IMR-90 (cell line): Measurements from ENCODE around the gene VPS8. TPM values are rescaled to one million over a fixed set of nuclear protein-coding genes. Genes with fewer than 3 reads are reported as not detected.

Experiments used
- ATAC-seq: fragments of 200-7000 bp; cut with Tn5 transposase; 2 replicates; pipeline ENCODE4 v1.9.1; 2020; ENCODE audit warnings: low read depth, mild to moderate bottlenecking, moderate library complexity
- BruUV-seq: library from RNA; stranded (reverse); fragments of 400-500 nt; replicated peaks from 2 replicates; lab custom pipeline; 2021; lab: Mats Ljungman, UMichigan
- CTCF ChIA-PET: fragments of 300-600 bp; formaldehyde crosslinking; extraction: SDS; loops from one replicate; lab custom pipeline; 2021; ENCODE audit warnings: antibody characterized with exemption; lab: Yijun Ruan, JAX
- POLR2A ChIA-PET: fragments of 300-600 bp; sonication (Branson Sonifier 250); formaldehyde crosslinking; loops from one replicate; lab custom pipeline; 2022; ENCODE audit warnings: antibody characterized with exemption; ENCODE audit not compliant: unreplicated experiment; lab: Charles Lee
- DNase-seq: peaks from one replicate; pipeline ENCODE4 v3.0.0; 2013
- H2AFZ ChIP-seq: replicated peaks from 2 replicates; pipeline ENCODE3; 2013; ENCODE audit warnings: low read length, mild to moderate bottlenecking; ENCODE audit not compliant: poor library complexity
- H2AK5ac ChIP-seq: 2 replicates; pipeline ENCODE4 v1.6.1; 2013; ENCODE audit warnings: low read depth, low read length, inconsistent platforms
- H2AK9ac ChIP-seq: replicated peaks from 2 replicates; pipeline ENCODE3; 2013; ENCODE audit warnings: mild to moderate bottlenecking, low read depth, low read length, moderate library complexity; ENCODE audit not compliant: poor library complexity
- H2BK120ac ChIP-seq: 2 replicates; pipeline ENCODE4 v1.6.1; 2013; ENCODE audit warnings: low read depth, low read length, inconsistent platforms
- H2BK15ac ChIP-seq: 3 replicates; pipeline ENCODE4 v1.6.1; 2013; ENCODE audit warnings: low read depth, low read length, inconsistent platforms
- H2BK20ac ChIP-seq: 2 replicates; pipeline ENCODE4 v1.6.1; 2013; ENCODE audit warnings: low read depth, mild to moderate bottlenecking, inconsistent platforms, low read length, moderate library complexity
- H2BK5ac ChIP-seq: 2 replicates; pipeline ENCODE4 v1.6.1; 2013; ENCODE audit warnings: mild to moderate bottlenecking, low read depth, low read length, inconsistent platforms; ENCODE audit not compliant: poor library complexity, severe bottlenecking
- H3K14ac ChIP-seq: replicated peaks from 2 replicates; pipeline ENCODE4 v1.6.1; 2013; ENCODE audit warnings: low read depth, low read length, inconsistent platforms
- H3K18ac ChIP-seq: 2 replicates; pipeline ENCODE4 v1.6.1; 2013; ENCODE audit warnings: low read depth, low read length, control low read depth
- H3K23ac ChIP-seq: 2 replicates; pipeline ENCODE4 v1.6.1; 2013; ENCODE audit warnings: low read depth, low read length, inconsistent platforms
- H3K27ac ChIP-seq: 2 replicates; pipeline ENCODE4 v1.5.1; 2013; ENCODE audit warnings: mild to moderate bottlenecking, control low read depth, low read length; ENCODE audit not compliant: insufficient read depth
- H3K27me3 ChIP-seq: 2 replicates; pipeline ENCODE4 v1.6.1; 2013; ENCODE audit warnings: low read length; ENCODE audit not compliant: control insufficient read depth, insufficient read depth
- H3K36me3 ChIP-seq: 2 replicates; pipeline ENCODE4 v1.6.1; 2013; ENCODE audit warnings: low read length, mixed read lengths; ENCODE audit not compliant: control insufficient read depth, insufficient read depth
- H3K4ac ChIP-seq: 2 replicates; pipeline ENCODE4 v1.6.1; 2013; ENCODE audit warnings: low read depth, low read length, inconsistent platforms
- H3K4me1 ChIP-seq: 2 replicates; pipeline ENCODE4 v1.6.1; 2013; ENCODE audit warnings: low read length, mixed read lengths; ENCODE audit not compliant: control insufficient read depth, insufficient read depth
- H3K4me2 ChIP-seq: 2 replicates; pipeline ENCODE4 v1.6.1; 2013; ENCODE audit warnings: low read depth, mild to moderate bottlenecking, control low read depth, low read length, moderate library complexity
- H3K4me3 ChIP-seq: 2 replicates; pipeline ENCODE4 v1.5.1; 2013; ENCODE audit warnings: low read depth, mild to moderate bottlenecking, control low read depth, low read length, moderate library complexity; ENCODE audit not compliant: insufficient read depth
- H3K56ac ChIP-seq: 2 replicates; pipeline ENCODE4 v1.6.1; 2013; ENCODE audit warnings: low read length, inconsistent platforms; ENCODE audit not compliant: insufficient read depth; ENCODE audit errors: extremely low read depth
- H3K79me1 ChIP-seq, 2 experiments: 2 replicates each; pipeline ENCODE4 v1.6.1; 2013; ENCODE audit warnings: low read length in 2 of 2, inconsistent platforms in 1 of 2, low read depth in 1 of 2
- H3K9ac ChIP-seq: 2 replicates; pipeline ENCODE4 v1.6.1; 2013; ENCODE audit warnings: low read depth, low read length, control low read depth
- H3K9me1 ChIP-seq: 2 replicates; pipeline ENCODE4 v1.6.1; 2013; ENCODE audit warnings: low read length, inconsistent platforms; ENCODE audit not compliant: insufficient read depth
- H3K9me3 ChIP-seq: 2 replicates; pipeline ENCODE4 v1.6.1; 2013; ENCODE audit warnings: low read length; ENCODE audit not compliant: control insufficient read depth, insufficient read depth
- H4K20me1 ChIP-seq: 2 replicates; pipeline ENCODE4 v1.6.1; 2013; ENCODE audit warnings: low read length, inconsistent platforms; ENCODE audit not compliant: insufficient read depth
- H4K5ac ChIP-seq: 2 replicates; pipeline ENCODE4 v1.6.1; 2013; ENCODE audit warnings: mild to moderate bottlenecking, low read depth, low read length, control low read depth
- H4K8ac ChIP-seq, 2 experiments: 2 replicates each; pipeline ENCODE4 v1.6.1; 2013; ENCODE audit warnings: low read depth in 2 of 2, low read length in 2 of 2, control low read depth in 1 of 2, inconsistent platforms in 1 of 2
- H4K91ac ChIP-seq: 2 replicates; pipeline ENCODE4 v1.6.1; 2013; ENCODE audit warnings: low read depth, low read length, inconsistent platforms; ENCODE audit not compliant: insufficient read depth
- BHLHE40 ChIP-seq: fragments of 150-350 bp; IDR thresholded peaks from 2 replicates; pipeline ENCODE4 v1.6.1; 2016; ENCODE audit warnings: mild to moderate bottlenecking, low read depth, low read length
- CEBPB ChIP-seq: IDR thresholded peaks from 2 replicates; pipeline ENCODE4 v1.6.1; 2012; ENCODE audit warnings: low read depth, low read length, improper control_type of control experiment
- CHD1 ChIP-seq: IDR thresholded peaks from 2 replicates; pipeline ENCODE4 v1.6.1; 2012; ENCODE audit warnings: low read depth, low read length, improper control_type of control experiment
- CTCF ChIP-seq: conservative IDR thresholded peaks from 2 replicates; pipeline ENCODE4 v1.5.1; 2012; ENCODE audit warnings: mild to moderate bottlenecking, low read depth, low read length, improper control_type of control experiment
- ELK1 ChIP-seq: fragments of 150-350 bp; IDR thresholded peaks from 2 replicates; pipeline ENCODE4 v1.6.1; 2016; ENCODE audit warnings: low read depth, mild to moderate bottlenecking, low read length, moderate library complexity, borderline replicate concordance
- FOS ChIP-seq: fragments of 150-350 bp; IDR thresholded peaks from 2 replicates; pipeline ENCODE4 v1.6.1; 2016; ENCODE audit warnings: low read depth, low read length
- MAFK ChIP-seq: IDR thresholded peaks from 2 replicates; pipeline ENCODE4 v1.6.1; 2012; ENCODE audit warnings: low read depth, low read length, improper control_type of control experiment
- MAZ ChIP-seq: IDR thresholded peaks from 2 replicates; pipeline ENCODE4 v1.6.1; 2012; ENCODE audit warnings: low read depth, mild to moderate bottlenecking, low read length, improper control_type of control experiment, moderate library complexity, borderline replicate concordance
- MXI1 ChIP-seq: IDR thresholded peaks from 2 replicates; pipeline ENCODE4 v1.6.1; 2012; ENCODE audit warnings: low read depth, mild to moderate bottlenecking, low read length, moderate library complexity, borderline replicate concordance
- NFE2L2 ChIP-seq: fragments of 150-350 bp; IDR thresholded peaks from 2 replicates; pipeline ENCODE4 v1.6.1; 2016; ENCODE audit warnings: low read depth, mild to moderate bottlenecking, low read length
- POLR2A ChIP-seq: IDR thresholded peaks from 2 replicates; pipeline ENCODE4 v1.6.1; 2012; ENCODE audit warnings: mild to moderate bottlenecking, low read depth, low read length
- RAD21 ChIP-seq: IDR thresholded peaks from 2 replicates; pipeline ENCODE4 v1.6.1; 2012; ENCODE audit warnings: low read length, improper control_type of control experiment
- RCOR1 ChIP-seq: IDR thresholded peaks from 2 replicates; pipeline ENCODE4 v1.6.1; 2012; ENCODE audit warnings: mild to moderate bottlenecking, low read length, improper control_type of control experiment; ENCODE audit not compliant: insufficient replicate concordance
- RFX5 ChIP-seq: IDR thresholded peaks from 2 replicates; pipeline ENCODE4 v1.8.0; 2012; ENCODE audit warnings: low read depth, mild to moderate bottlenecking, low read length, moderate library complexity
- SMC3 ChIP-seq: fragments of 150-350 bp; IDR thresholded peaks from 2 replicates; pipeline ENCODE4 v1.6.1; 2016; ENCODE audit warnings: low read depth, mild to moderate bottlenecking, antibody characterized with exemption, low read length, moderate library complexity
- whole genome bisulfite sequencing, 2 experiments: methylation state at CpG; one replicate each; pipeline versions ENCODE4 v1.1.5 to v1.1.7; 2013; ENCODE audit warnings: missing lambda C conversion rate in 2 of 2; ENCODE audit not compliant: insufficient read length in 1 of 2; ENCODE audit errors: extremely low coverage in 2 of 2; 5-methylcytosine and 5-hydroxymethylcytosine counted together
- dilution Hi-C: fragments of 300-500 bp; cut with HindIII; formaldehyde crosslinking; loops from one replicate; pipeline ENCODE4 v1.14.3; 2018; ENCODE audit warnings: low sequenced_read_pairs; ENCODE audit not compliant: unreplicated experiment
- in situ Hi-C: fragments of 300-500 bp; cut with MboI; formaldehyde crosslinking; loops from 3 replicates; pipeline ENCODE4 v1.14.3; 2019; ENCODE audit warnings: low sequenced_read_pairs, inconsistent platforms, mixed read lengths
- intact Hi-C: fragments of 100-400 bp; cut with micrococcal nuclease; formaldehyde crosslinking; loops from 2 replicates; pipeline ENCODE4 v1.10.0; 2022
- polyA plus RNA-seq, 3 experiments: library from polyadenylated mRNA; depleted of rRNA; stranded (reverse); fragments of >200 nt; gene quantifications; 2 replicates each; pipeline ENCODE4 v1.2.3, GENCODE V29; 2012; ENCODE audit warnings: low replicate concordance in 1 of 3
- total RNA-seq: library from RNA; depleted of rRNA; stranded (reverse); fragments of >200 nt; gene quantifications from 2 replicates; pipeline ENCODE4 v1.2.3, GENCODE V29; 2012
- TF ChIP-seq, protein P1 (sequence below): fragments of 150-350 bp; IDR thresholded peaks from 2 replicates; pipeline ENCODE4 v1.6.1; 2017; ENCODE audit warnings: mild to moderate bottlenecking, antibody characterized with exemption, low read length, low read depth

The VPS8 gene
- total and polyA plus RNA-seq, 2 of the 4 experiments (the other 2 are of a cell fraction), result 14.0 to 56.1 TPM

DNA sequence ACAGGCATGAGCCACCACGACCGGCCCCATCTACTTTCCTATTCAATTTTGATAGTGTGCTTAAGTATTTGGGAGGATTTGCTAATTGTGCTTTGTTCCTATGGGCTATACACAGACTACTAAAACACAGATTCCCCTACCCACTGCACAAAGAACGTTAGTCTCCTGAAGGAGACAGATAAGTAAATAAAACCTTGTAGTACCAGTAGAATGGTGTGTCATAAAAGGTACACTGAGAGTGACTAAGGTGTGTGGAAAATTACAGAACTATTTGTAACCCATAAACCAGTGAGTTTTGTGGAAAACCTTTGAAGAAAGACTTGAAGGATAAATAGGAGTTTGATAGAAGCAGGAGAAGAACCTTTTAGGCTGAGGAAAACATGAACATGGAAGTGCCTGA, 158.2 kb downstream of the VPS8 start:
- Histone ChIP-seq H3K4me3 (no peak overlapping the region), H3K14ac (no peak overlapping the region), H3K9me3 (no peaks in the 10 kb centered on the region), H3K4me2 (no peak overlapping the region), H3K27me3 (no peaks in the 10 kb centered on the region), H3K36me3 (peaks cover 10% of the 10 kb centered on the region), H3K79me1 (no peaks in the 10 kb centered on the region), H3K4me1 (no peaks in the 10 kb centered on the region), H4K8ac (no peak overlapping the region), H2AFZ (no peak overlapping the region), H4K20me1 (no peaks in the 10 kb centered on the region), H2BK15ac (no peak overlapping the region), H3K4ac (no peak overlapping the region), H2AK9ac (no peak overlapping the region), H3K56ac (no peak overlapping the region), H2BK120ac (no peak overlapping the region), H2AK5ac (no peak overlapping the region), H3K23ac (no peak overlapping the region), H4K5ac (no peak overlapping the region), H4K91ac (no peak overlapping the region), H3K18ac (no peak overlapping the region), H2BK20ac (no peak overlapping the region), H3K9me1 (peaks cover 8% of the 10 kb centered on the region; the same call in 1 of the 2 replicates), H3K27ac (no peak overlapping the region), H3K9ac (no peak overlapping the region), H2BK5ac (no peak overlapping the region)
- no CpG with 5 or more reads among the region's 3 CpGs for WGBS, 2 experiments
- dilution Hi-C loops (no loop called here), intact Hi-C loops (no loop called here), in situ Hi-C loops (no loop called here)
- TF ChIP-seq CTCF (no peak), RAD21 (no peak), CHD1 (no peak), FOS (no peak), NFE2L2 (no peak), CEBPB (no peak), SMC3 (no peak), ELK1 (no peak), POLR2A (no peak), RFX5 (no peak), RCOR1 (no peak), BHLHE40 (no peak), MXI1 (no peak), MAFK (no peak), MAZ (no peak)
- TF ChIP-seq, protein P1, sequence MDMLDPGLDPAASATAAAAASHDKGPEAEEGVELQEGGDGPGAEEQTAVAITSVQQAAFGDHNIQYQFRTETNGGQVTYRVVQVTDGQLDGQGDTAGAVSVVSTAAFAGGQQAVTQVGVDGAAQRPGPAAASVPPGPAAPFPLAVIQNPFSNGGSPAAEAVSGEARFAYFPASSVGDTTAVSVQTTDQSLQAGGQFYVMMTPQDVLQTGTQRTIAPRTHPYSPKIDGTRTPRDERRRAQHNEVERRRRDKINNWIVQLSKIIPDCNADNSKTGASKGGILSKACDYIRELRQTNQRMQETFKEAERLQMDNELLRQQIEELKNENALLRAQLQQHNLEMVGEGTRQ, result no peak
- DNase-seq (no peak), ATAC-seq (no peak)
- BruUV-seq, result no TSS peak
- ChIA-PET CTCF (no interaction called here), POLR2A (no interaction called here)
